ENCODE results near the gene GALNT12.

GALNT12 gene

GRCh38 chr9:98807070-98807813 is at the start of gene GALNT12:
Gene GALNT12, plus strand, starts transcription at chr9:98807670. Its CDS starts 29 bp downstream, at chr9:98807699.
- DNase-seq (ENCODE audit: low read depth in 2 of 2): peak; percentile 12 to 56

- no peak for DNase-seq (ENCODE audit: low read depth in 2 of 2)
These were observed 47.2 kb upstream of the GALNT12 start for GRCh38 chr9:98760231-98760630.

DNA sequence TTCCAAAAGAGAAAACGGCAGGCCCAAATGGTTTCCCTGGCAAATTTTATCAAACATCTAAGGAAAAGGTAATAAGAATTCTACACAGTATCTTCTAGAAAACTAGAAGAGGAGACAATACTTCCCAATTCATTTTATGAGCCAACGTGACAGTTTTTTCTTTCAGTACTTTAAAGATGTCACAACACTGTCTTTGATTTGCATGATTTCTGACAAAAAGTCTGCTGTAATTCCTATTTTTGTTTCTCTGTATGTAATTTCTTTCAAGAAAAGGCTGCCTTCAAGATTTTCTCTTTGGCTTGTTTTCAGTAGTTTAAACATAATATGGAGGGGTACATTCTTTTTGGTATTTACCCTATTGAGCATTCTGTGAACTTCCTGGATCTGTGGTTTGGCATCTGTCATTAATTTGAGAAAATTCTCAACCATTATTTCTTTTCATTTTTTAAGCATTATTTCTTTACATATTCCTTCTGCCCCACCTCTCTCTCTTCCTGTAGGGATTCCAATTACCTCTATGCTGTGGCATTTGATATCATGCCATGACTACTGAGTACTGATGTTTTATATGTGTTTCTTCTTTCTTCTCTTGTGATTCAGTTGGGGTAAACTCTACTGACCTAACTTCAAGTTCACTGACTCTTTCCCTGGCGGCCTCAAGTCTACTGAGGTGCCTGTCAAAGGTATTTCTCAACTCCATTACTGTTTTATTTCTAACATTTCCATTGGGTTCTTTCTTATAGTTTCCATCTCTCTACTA is 43.3 kb upstream of the GALNT12 start:
- no peak for DNase-seq (ENCODE audit: low read depth in 2 of 2)

DNA sequence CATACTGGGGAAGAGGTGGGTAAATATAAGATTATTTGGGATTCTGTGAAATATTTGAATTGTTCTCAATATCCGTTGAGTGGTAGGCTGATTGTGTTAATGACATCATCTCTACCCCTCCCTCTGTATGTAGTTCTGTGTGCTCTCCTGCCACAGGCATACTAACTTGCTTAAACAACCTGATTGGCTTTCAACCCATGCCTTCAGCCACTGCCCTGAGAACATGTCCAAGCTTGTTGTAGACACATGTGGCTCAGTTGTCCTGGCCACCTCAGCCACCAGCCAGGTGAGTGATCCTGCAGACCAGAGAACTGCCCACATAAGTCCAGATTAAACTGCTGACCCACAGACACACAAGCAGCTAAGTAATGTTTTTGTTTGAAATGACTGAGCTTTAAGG is 42.2 kb upstream of the GALNT12 start:
- DNase-seq (ENCODE audit: low read depth in 2 of 2): no peak

- no peak for DNase-seq (ENCODE audit: low read depth in 2 of 2)
These were observed 40.9 kb upstream of the GALNT12 start for GRCh38 chr9:98766586-98766985.

DNA sequence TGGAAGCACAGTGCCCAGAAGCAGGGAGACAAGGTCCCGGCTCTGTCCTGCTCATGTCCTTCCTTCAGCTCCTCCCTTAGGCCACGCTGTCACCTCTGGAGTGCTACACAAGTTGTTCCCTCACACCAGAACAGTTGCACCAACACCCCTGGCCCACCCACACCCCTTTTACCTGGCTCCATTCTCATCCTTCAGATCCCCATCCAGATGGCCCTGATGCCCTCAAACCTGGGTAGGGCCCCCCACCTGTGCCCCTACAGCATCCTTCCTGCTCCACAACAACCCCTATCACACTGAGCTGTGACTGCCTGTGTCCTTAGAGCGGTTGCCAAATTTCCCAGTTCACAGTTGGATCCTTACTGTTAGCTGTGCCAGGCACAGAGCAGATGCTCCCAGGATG is 40.3 kb upstream of the GALNT12 start:
- DNase-seq (ENCODE audit: low read depth in 2 of 2): no peak

DNA sequence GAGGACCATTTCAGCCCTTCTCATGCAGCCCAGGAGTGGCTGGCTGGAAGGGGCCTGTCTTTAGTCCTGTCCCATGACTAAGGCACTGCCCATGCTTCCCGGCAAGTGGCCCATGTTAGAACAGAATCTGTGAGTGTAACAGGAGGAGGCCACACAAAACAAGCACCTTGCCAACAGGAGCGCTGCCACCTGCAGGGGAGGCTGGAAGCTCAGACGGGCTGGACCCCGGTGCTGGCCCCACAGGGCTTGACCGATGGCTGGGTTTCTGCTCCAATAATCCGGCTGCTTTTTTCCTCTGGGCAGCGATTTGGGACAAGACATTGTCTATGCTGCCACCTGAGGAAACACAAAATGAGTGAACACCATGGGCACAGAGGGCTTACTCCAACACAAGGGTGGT is 39.6 kb upstream of the GALNT12 start:
- DNase-seq (ENCODE audit: low read depth in 2 of 2): no peak

DNA sequence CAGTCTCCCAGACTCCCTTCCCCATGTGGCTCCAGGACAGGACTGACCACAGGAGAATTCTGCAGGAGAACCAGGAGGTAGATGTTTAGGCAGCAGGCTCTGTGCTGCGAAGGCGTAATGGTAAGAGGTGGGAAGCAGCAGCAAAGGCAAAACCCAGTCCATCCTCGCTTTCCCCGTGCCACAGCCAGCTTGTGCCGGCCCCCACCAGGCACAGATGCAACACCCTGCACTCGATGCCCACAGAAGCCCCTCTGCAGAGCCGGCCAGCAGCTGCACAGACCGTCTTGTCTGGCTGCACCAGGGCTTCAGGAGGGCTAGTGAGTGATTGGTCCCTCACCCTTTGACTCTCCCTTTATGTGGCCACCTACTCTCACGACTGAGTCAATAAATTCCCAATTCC is 39.1 kb upstream of the GALNT12 start:
- DNase-seq (ENCODE audit: low read depth in 2 of 2): no peak

- DNase-seq (ENCODE audit: low read depth in 2 of 2): no peak
These were observed 36.8 kb upstream of the GALNT12 start for GRCh38 chr9:98770717-98771116.

GRCh38 chr9:98771209-98771874 is 36.1 kb upstream of the GALNT12 start:
- no peak for DNase-seq (ENCODE audit: low read depth in 2 of 2)

- no peak for DNase-seq (ENCODE audit: low read depth in 2 of 2)
These were observed 34.9 kb upstream of the GALNT12 start for GRCh38 chr9:98772364-98773155.

GRCh38 chr9:98773721-98774120 is 33.7 kb upstream of the GALNT12 start:
- no peak for DNase-seq (ENCODE audit: low read depth in 2 of 2)

GRCh38 chr9:98774746-98775145 is 32.7 kb upstream of the GALNT12 start:
- DNase-seq (ENCODE audit: low read depth in 2 of 2): no peak

DNA sequence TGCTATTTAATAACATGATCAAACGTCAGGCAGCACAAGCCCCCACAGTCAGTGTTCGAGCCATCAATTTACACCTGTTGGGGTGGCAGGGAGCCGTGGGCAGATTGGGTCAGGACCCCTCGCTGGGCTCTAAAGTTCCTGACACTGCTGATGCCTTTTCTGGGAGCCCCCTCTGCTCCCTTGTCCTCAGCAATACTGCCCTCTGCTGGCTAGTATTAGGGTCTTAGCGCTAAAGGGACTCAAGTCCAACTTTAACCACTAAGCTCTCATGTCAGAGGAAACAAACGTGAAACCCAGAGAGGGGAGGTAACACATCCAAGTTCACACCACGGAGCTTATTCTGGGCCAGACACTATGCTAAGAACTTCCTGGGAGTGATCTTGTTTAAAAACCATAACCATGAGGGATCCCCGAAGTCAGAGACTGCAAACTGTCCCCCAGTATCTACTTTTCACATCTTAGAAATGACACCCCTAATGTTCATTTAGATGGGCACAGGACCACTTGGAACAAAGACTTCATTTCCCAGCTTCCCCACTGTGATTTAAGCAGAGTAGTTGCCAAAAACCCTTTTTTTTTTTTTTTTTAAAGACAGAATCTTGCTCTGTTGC is 31.5 kb upstream of the GALNT12 start:
- no peak for DNase-seq (ENCODE audit: low read depth in 2 of 2)

GRCh38 chr9:98777618-98778017 is 29.9 kb upstream of the GALNT12 start:
- no peak for DNase-seq (ENCODE audit: low read depth in 2 of 2)

DNA sequence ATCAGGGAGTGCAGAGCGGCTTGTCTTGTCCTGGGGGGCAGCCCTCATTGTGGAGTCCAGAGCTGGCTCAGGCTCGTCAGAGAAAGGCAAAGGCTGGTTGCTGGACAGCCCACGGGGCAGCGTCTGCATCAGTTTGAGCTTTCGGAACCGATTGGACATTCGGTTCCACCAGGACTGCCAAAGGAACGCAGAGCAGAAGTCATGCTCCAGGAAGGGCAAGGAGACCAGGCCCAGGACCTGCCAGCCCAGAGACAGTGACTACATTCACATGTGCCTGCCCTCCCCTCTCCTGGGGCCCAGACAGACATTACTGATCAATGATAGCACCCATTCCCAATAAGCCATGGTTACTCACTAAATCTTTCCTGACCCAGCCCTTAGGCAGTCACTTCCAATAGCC is 29.2 kb upstream of the GALNT12 start:
- DNase-seq (ENCODE audit: low read depth in 2 of 2): no peak

GRCh38 chr9:98778711-98779530 is 28.5 kb upstream of the GALNT12 start:
- no peak for DNase-seq (ENCODE audit: low read depth in 2 of 2)

DNA sequence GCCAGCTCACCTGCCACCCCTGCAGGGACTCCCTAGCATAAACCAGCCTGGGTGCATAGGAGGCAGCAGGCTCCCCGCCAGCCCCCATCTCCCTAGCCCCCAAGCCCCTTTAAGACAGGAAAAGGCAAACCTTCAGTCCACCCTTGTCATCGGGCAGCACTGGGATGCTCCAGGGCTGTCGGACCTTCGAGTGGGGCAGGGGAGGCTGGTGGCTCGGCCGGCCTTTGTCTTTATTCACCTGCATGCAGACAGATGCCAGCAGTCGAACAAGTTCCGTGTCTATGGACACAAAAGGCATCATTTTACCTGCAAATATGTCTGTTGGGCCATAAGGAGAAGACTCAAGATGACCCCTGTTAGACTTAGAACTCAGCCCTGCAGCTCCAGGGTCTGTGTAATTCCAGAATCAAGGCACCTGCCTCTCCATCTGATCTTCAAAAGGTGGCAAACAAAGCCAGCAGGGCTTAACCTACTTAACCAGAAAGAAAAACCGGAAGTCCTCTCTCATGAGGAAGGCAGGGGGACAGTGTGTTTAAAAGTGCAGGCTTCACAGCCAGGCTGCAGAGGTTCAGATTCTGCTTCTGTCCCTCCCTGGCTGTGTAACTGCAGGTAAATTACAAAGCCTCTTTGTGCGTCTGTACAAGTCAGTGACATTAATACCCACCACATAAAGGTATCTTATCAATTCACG is 27.3 kb upstream of the GALNT12 start:
- no peak for DNase-seq (ENCODE audit: low read depth in 2 of 2)

GRCh38 chr9:98781588-98782383 is 25.7 kb upstream of the GALNT12 start:
- DNase-seq (ENCODE audit: low read depth in 2 of 2): no peak
